Suppressor macrophage treated with lipopolysaccharide for 1 hour (primary cell): ENCODE results near the gene DRG2.

Experiments used
- DNase-seq, 3 donors: peaks; one replicate each; pipeline ENCODE4 v3.0.0-alpha.2; 2020 to 2022

The DRG2 gene

GRCh38 chr17:18117982-18118975, 30.5 kb downstream of the DRG2 start:
- DNase-seq: no peak

GRCh38 chr17:18119166-18119745, 31.5 kb downstream of the DRG2 start:
- no peak for DNase-seq

GRCh38 chr17:18119938-18120337, 32.2 kb downstream of the DRG2 start:
- DNase-seq: no peak

GRCh38 chr17:18120461-18121017, 32.8 kb downstream of the DRG2 start:
- DNase-seq: no peak

GRCh38 chr17:18121144-18121910, 33.6 kb downstream of the DRG2 start:
- DNase-seq: no peak

- DNase-seq: no peak
These were observed 35.4 kb downstream of the DRG2 start for GRCh38 chr17:18122990-18123753.

GRCh38 chr17:18124345-18125126, 36.8 kb downstream of the DRG2 start:
- no peak for DNase-seq

- DNase-seq: peak in 2 of 3 donors; percentile 7 to 25
These were observed 41.3 kb downstream of the DRG2 start for GRCh38 chr17:18129041-18129502.

- DNase-seq: no peak
These were observed 45.0 kb downstream of the DRG2 start for GRCh38 chr17:18132711-18133110.

GRCh38 chr17:18136357-18136756, 48.6 kb downstream of the DRG2 start:
- no peak for DNase-seq

GRCh38 chr17:18138065-18138749, 50.5 kb downstream of the DRG2 start:
- no peak for DNase-seq

GRCh38 chr17:18139092-18139491, 51.3 kb downstream of the DRG2 start:
- DNase-seq: no peak

GRCh38 chr17:18139498-18139897, 51.8 kb downstream of the DRG2 start:
- no peak for DNase-seq

- peak; percentile 27 to 39 (median 35) for DNase-seq
These were observed 52.2 kb downstream of the DRG2 start for GRCh38 chr17:18139949-18140348.

- no peak for DNase-seq
These were observed 52.9 kb downstream of the DRG2 start for GRCh38 chr17:18140648-18141047.

- DNase-seq: peak; percentile 76 to 86 (median 85)
These were observed 53.6 kb downstream of the DRG2 start for GRCh38 chr17:18141210-18141803.

GRCh38 chr17:18142417-18142816, 54.7 kb downstream of the DRG2 start:
- no peak for DNase-seq

GRCh38 chr17:18143044-18143936, 55.5 kb downstream of the DRG2 start:
- DNase-seq: peak; percentile 38 to 42 (median 39)

GRCh38 chr17:18144261-18144660, 56.5 kb downstream of the DRG2 start:
- no peak for DNase-seq
